Endothelial cell of umbilical vein (primary cell): ENCODE results near the gene MAPK8IP2. TPM values are rescaled to one million over a fixed set of nuclear protein-coding genes. Genes with fewer than 3 reads are reported as not detected.

ENCODE experiments used
- BruUV-seq: library from RNA; stranded (reverse); fragments of 400-500 nt; replicated peaks from 2 replicates; lab custom pipeline; 2021; lab: Mats Ljungman, UMichigan
- CTCF ChIA-PET: fragments of 300-600, 350-600 bp; sonication (Branson Sonifier 250); formaldehyde crosslinking; loops from one replicate; lab custom pipeline; 2021; ENCODE audit warnings: antibody characterized with exemption, inconsistent platforms; lab: Charles Lee
- POLR2A ChIA-PET: fragments of 300-600, 350-600 bp; sonication (Branson Sonifier 250); formaldehyde crosslinking; loops from one replicate; lab custom pipeline; 2021; ENCODE audit warnings: antibody characterized with exemption, inconsistent platforms; lab: Charles Lee
- DNase-seq: peaks from one replicate; pipeline ENCODE4 v3.0.0-alpha.2; 2011; ENCODE audit warnings: low read depth, low spot score
- FAIRE-seq: peaks from 2 replicates; lab custom pipeline; 2011; peaks lifted over from hg19 to GRCh38; lab: Jason Lieb, UNC
- H2AFZ ChIP-seq: 2 replicates; pipeline ENCODE4 v1.6.0; 2012; ENCODE audit warnings: low read depth, low read length, control low read depth, inconsistent platforms
- H3K27ac ChIP-seq: 2 replicates; pipeline ENCODE4 v1.5.1; 2011; ENCODE audit warnings: low read depth, mild to moderate bottlenecking, control low read depth, low read length, moderate library complexity; ENCODE audit not compliant: insufficient read depth
- H3K27me3 ChIP-seq, 2 experiments: 2 replicates each; pipeline versions ENCODE4 v1.6.0 to v1.6.1; 2011; ENCODE audit warnings: low read length in 2 of 2, mixed read lengths in 1 of 2; ENCODE audit not compliant: control insufficient read depth in 2 of 2, insufficient read depth in 2 of 2
- H3K36me3 ChIP-seq, 2 experiments: 2 replicates in 1 of 2; 3 replicates in 1 of 2; pipeline ENCODE4 v1.5.1; 2011; ENCODE audit warnings: low read length in 2 of 2, mild to moderate bottlenecking in 1 of 2, moderate library complexity in 1 of 2; ENCODE audit not compliant: control insufficient read depth in 2 of 2, insufficient read depth in 2 of 2; ENCODE audit errors: extremely low read depth in 1 of 2
- H3K4me1 ChIP-seq: 3 replicates; pipeline ENCODE4 v1.5.1; 2011; ENCODE audit warnings: mild to moderate bottlenecking, low read length; ENCODE audit not compliant: control insufficient read depth, insufficient read depth; ENCODE audit errors: extremely low read depth
- H3K4me2 ChIP-seq: 2 replicates; pipeline ENCODE4 v1.6.1; 2011; ENCODE audit warnings: low read length, control low read depth, mixed read lengths; ENCODE audit not compliant: insufficient read depth
- H3K4me3 ChIP-seq, 3 experiments: fragments of 200-600 bp in 1 of 3; sonication (generic), shearing (Covaris generic) in 1 of 3; replicated peaks in 1 of 3; 2 replicates each; pipeline ENCODE4 v1.5.1; 2011 to 2016; ENCODE audit warnings: control low read depth in 3 of 3, low read length in 3 of 3, mild to moderate bottlenecking in 2 of 3, inconsistent platforms in 1 of 3, low read depth in 1 of 3, moderate library complexity in 1 of 3; ENCODE audit not compliant: insufficient read depth in 1 of 3
- H3K79me2 ChIP-seq: 2 replicates; pipeline ENCODE4 v1.6.0; 2012; ENCODE audit warnings: low read length, inconsistent platforms; ENCODE audit not compliant: control insufficient read depth, insufficient read depth
- H3K9ac ChIP-seq: replicated peaks from 2 replicates; pipeline ENCODE3; 2011; ENCODE audit warnings: low read length, control low read depth; ENCODE audit not compliant: insufficient read depth; ENCODE audit errors: extremely low read depth
- H3K9me1 ChIP-seq: replicated peaks from 3 replicates; pipeline ENCODE4 v1.6.0; 2011; ENCODE audit warnings: mild to moderate bottlenecking, low read length; ENCODE audit not compliant: control insufficient read depth, insufficient read depth; ENCODE audit errors: extremely low read depth
- H3K9me3 ChIP-seq: replicated peaks from 2 replicates; pipeline ENCODE4 v1.5.1; 2012; ENCODE audit warnings: low read length, inconsistent platforms; ENCODE audit not compliant: control insufficient read depth, insufficient read depth
- H4K20me1 ChIP-seq: replicated peaks from 2 replicates; pipeline ENCODE3; 2011; ENCODE audit warnings: mild to moderate bottlenecking, low read length; ENCODE audit not compliant: control insufficient read depth, insufficient read depth; ENCODE audit errors: extremely low read depth
- CTCF ChIP-seq, 2 donors: IDR thresholded peaks; 1 replicate in 1 of 2; 2 replicates in 1 of 2; pipeline ENCODE4 v1.5.1; 2011; ENCODE audit warnings: low read length in 2 of 2, mild to moderate bottlenecking in 2 of 2, moderate library complexity in 2 of 2, control low read depth in 1 of 2, inconsistent platforms in 1 of 2, low read depth in 1 of 2; ENCODE audit not compliant: insufficient read depth in 1 of 2; ENCODE audit errors: extremely low read depth in 1 of 2
- EZH2 ChIP-seq: IDR thresholded peaks from 2 replicates; pipeline ENCODE4 v1.6.1; 2012; ENCODE audit warnings: borderline replicate concordance, low read depth, mild to moderate bottlenecking, moderate library complexity, low read length, inconsistent platforms; ENCODE audit not compliant: severe bottlenecking
- FOS ChIP-seq: IDR thresholded peaks from 2 replicates; pipeline ENCODE4 v1.6.1; 2011; ENCODE audit warnings: mild to moderate bottlenecking, low read length, moderate library complexity, borderline replicate concordance; ENCODE audit not compliant: insufficient read depth
- JUN ChIP-seq: IDR thresholded peaks from 2 replicates; pipeline ENCODE4 v1.6.1; 2011; ENCODE audit warnings: borderline replicate concordance, low read depth; ENCODE audit not compliant: insufficient read length, insufficient read depth
- POLR2A ChIP-seq: IDR thresholded peaks from 2 replicates; pipeline ENCODE4 v1.6.1; 2012; ENCODE audit warnings: low read depth, mild to moderate bottlenecking, control low read depth, low read length
- POLR2AphosphoS5 ChIP-seq: IDR thresholded peaks from 2 replicates; pipeline ENCODE4 v1.6.1; 2012; ENCODE audit warnings: low read depth, mild to moderate bottlenecking, control low read depth, low read length, moderate library complexity; ENCODE audit not compliant: insufficient read depth
- dilution Hi-C: fragments of 300-500 bp; cut with MboI; formaldehyde crosslinking; loops from one replicate; pipeline ENCODE4 v1.15.0; 2019; ENCODE audit warnings: low sequenced_read_pairs; ENCODE audit not compliant: extremely low pct_ligation_motif_present
- intact Hi-C: fragments of 100-400 bp; cut with micrococcal nuclease; formaldehyde crosslinking; loops from one replicate; pipeline ENCODE4 v1.10.0; 2022
- polyA plus RNA-seq, 4 experiments: library from polyadenylated mRNA; depleted of rRNA in 3 of 4; stranded (reverse) in 3 of 4; unstranded in 1 of 4; fragments of >200 nt; gene quantifications; 2 replicates each; pipeline versions ENCODE4 v1.2.1 to v1.2.3, GENCODE V29; 2011 to 2012; ENCODE audit warnings: missing spikeins in 1 of 4
- total RNA-seq: library from RNA; stranded (reverse); gene quantifications from 2 replicates; pipeline ENCODE4 v1.2.3, GENCODE V29; 2021

The MAPK8IP2 gene
- total and polyA plus RNA-seq, 2 donors (not counting 3 experiments of a cell fraction or from before 2014, with no cell fraction given): 0.21 to 0.31 TPM

- Histone ChIP-seq H4K20me1 (no peaks in the 10 kb centered on the region), H3K9me1 (no peaks in the 10 kb centered on the region), H3K9ac (no peak overlapping the region), H3K4me2 (no peak overlapping the region), H3K4me1 (no peaks in the 10 kb centered on the region), H3K27me3 (peaks cover 35 to 37% of the 10 kb centered on the region in 2 experiments), H3K4me3 (no peak overlapping the region), H2AFZ (no peak overlapping the region), H3K36me3 (no peaks in the 10 kb centered on the region), H3K79me2 (no peaks in the 10 kb centered on the region), H3K27ac (no peak overlapping the region), H3K9me3 (no peaks in the 10 kb centered on the region)
- peak; percentile 92 for TF ChIP-seq EZH2
- TF ChIP-seq JUN: no peak
- DNase-seq (no peak), FAIRE-seq (no peak)
- BruUV-seq: no TSS peak
- dilution Hi-C loops: no loop called here
- CTCF ChIA-PET: interaction anchor here (1.2 kb wide), 1 partner anchor 48 kb away, joined by 3 read pairs; no protein-coding TSS in a partner anchor
- POLR2A ChIA-PET: no interaction called here
- intact Hi-C loops: no loop called here
Observed at GRCh38 chr22:50603511-50604255, 3.1 kb downstream of the MAPK8IP2 start.

- Histone ChIP-seq H3K9me3 (no peaks in the 10 kb centered on the region), H4K20me1 (no peaks in the 10 kb centered on the region), H3K27ac (no peak overlapping the region), H3K9me1 (no peaks in the 10 kb centered on the region), H3K4me1 (no peaks in the 10 kb centered on the region), H3K36me3 (no peaks in the 10 kb centered on the region), H3K79me2 (no peaks in the 10 kb centered on the region), H2AFZ (no peak overlapping the region), H3K9ac (no peak overlapping the region), H3K27me3 (peaks cover 35 to 37% of the 10 kb centered on the region in 2 experiments), H3K4me2 (no peak overlapping the region), H3K4me3 (no peak overlapping the region)
- no TSS peak for BruUV-seq
- FAIRE-seq (no peak), DNase-seq (no peak)
- intact Hi-C loops (no loop called here), dilution Hi-C loops (no loop called here)
- TF ChIP-seq EZH2 (peak; percentile 12), FOS (no peak), POLR2AphosphoS5 (no peak), CTCF (IDR thresholded peaks at IDR 0.05; ENCODE audit: extremely low read depth in 1 of 2, insufficient read depth in 1 of 2, low read depth in 1 of 2, low read length in 2 of 2) (no peak), POLR2A (no peak)
- ChIA-PET CTCF (no interaction called here), POLR2A (no interaction called here)
Observed at GRCh38 chr22:50604256-50605001, 3.8 kb downstream of the MAPK8IP2 start.
